GM18505 (cell line): Measurements from ENCODE around the gene BIRC7.

Experiments used
- ATAC-seq: cut with Tn5 transposase; IDR thresholded peaks from one replicate; pipeline ENCODE4 v1.9.1; 2021; ENCODE audit not compliant: unreplicated experiment
- POLR2A ChIP-seq: IDR thresholded peaks from 4 replicates; pipeline ENCODE4 v1.6.1; 2011; ENCODE audit warnings: borderline replicate concordance; ENCODE audit not compliant: insufficient read depth, insufficient read length; ENCODE audit errors: extremely low read depth

The BIRC7 gene

GRCh38 chr20:63252284-63252711, 16.6 kb downstream of the BIRC7 start:
- no peak for ATAC-seq
- no peak for TF ChIP-seq POLR2A

- no peak for TF ChIP-seq POLR2A
- ATAC-seq: no peak
These were observed 17.3 kb downstream of the BIRC7 start for GRCh38 chr20:63253065-63253437.

- no peak for TF ChIP-seq POLR2A
- ATAC-seq: no peak
These were observed 17.9 kb downstream of the BIRC7 start for GRCh38 chr20:63253438-63254231.

- TF ChIP-seq POLR2A: no peak
- ATAC-seq: no peak
These were observed 18.5 kb downstream of the BIRC7 start, which contains the start of gene NKAIN4 for GRCh38 chr20:63254232-63254605. NKAIN4 (minus strand) TSS chr20:63254463; CDS start chr20:63254450, 13 bp downstream.

GRCh38 chr20:63254606-63255384, 19.1 kb downstream of the BIRC7 start:
- no peak for ATAC-seq

GRCh38 chr20:63255931-63256704, 20.4 kb downstream of the BIRC7 start:
- ATAC-seq: no peak
- TF ChIP-seq POLR2A: no peak

More at GRCh38 chr20:63254606-63255384, 19.1 kb downstream of the BIRC7 start:
- TF ChIP-seq POLR2A: no peak

- ATAC-seq: no peak
These were observed 21.2 kb downstream of the BIRC7 start for GRCh38 chr20:63256954-63257353.

GRCh38 chr20:63257629-63258028, 21.9 kb downstream of the BIRC7 start:
- no peak for ATAC-seq
- TF ChIP-seq POLR2A: no peak

More at GRCh38 chr20:63256954-63257353, 21.2 kb downstream of the BIRC7 start:
- no peak for TF ChIP-seq POLR2A

- ATAC-seq: no peak
- TF ChIP-seq POLR2A: no peak
These were observed 23.1 kb downstream of the BIRC7 start for GRCh38 chr20:63258781-63259180.

GRCh38 chr20:63259734-63260460, 24.2 kb downstream of the BIRC7 start:
- no peak for TF ChIP-seq POLR2A
- ATAC-seq: no peak

GRCh38 chr20:63260521-63260920, 24.8 kb downstream of the BIRC7 start:
- no peak for ATAC-seq
- no peak for TF ChIP-seq POLR2A

- no peak for TF ChIP-seq POLR2A
- ATAC-seq: no peak
These were observed 25.5 kb downstream of the BIRC7 start for GRCh38 chr20:63261060-63261794.
